CD4-positive, alpha-beta T cell treated with Interferon gamma for 1 hour (primary cell): ENCODE results near the gene TBC1D17.
A peak's percentile ranks its signal among the peaks of the same experiment; 100 is the strongest.

Experiments
- DNase-seq: peaks from one replicate; pipeline ENCODE4 v3.0.0-alpha.2; 2020

The TBC1D17 gene

GRCh38 chr19:49877020-49877878, at the start of gene TBC1D17, which contains the start of gene AKT1S1:
TBC1D17 (plus strand) TSS chr19:49877702; CDS start chr19:49877724, 22 bp downstream.
AKT1S1 (minus strand) TSS chr19:49877355; CDS start chr19:49873295, 4,060 bp downstream.
- DNase-seq = peak; percentile 100

GRCh38 chr19:49829200-49829599, 48.3 kb upstream of the TBC1D17 start:
- DNase-seq = no peak

GRCh38 chr19:49829721-49830120, 47.8 kb upstream of the TBC1D17 start:
- DNase-seq = no peak

GRCh38 chr19:49830766-49831165, 46.7 kb upstream of the TBC1D17 start:
- DNase-seq = no peak

- DNase-seq = no peak
Observed at GRCh38 chr19:49831592-49831991, 45.9 kb upstream of the TBC1D17 start.

- no peak for DNase-seq
Observed at GRCh38 chr19:49832556-49832955, 44.9 kb upstream of the TBC1D17 start.

- DNase-seq = no peak
Observed at GRCh38 chr19:49833599-49833998, 43.9 kb upstream of the TBC1D17 start.

GRCh38 chr19:49835562-49835961, 41.9 kb upstream of the TBC1D17 start:
- DNase-seq = no peak

GRCh38 chr19:49836176-49837008, 41.1 kb upstream of the TBC1D17 start:
- DNase-seq = no peak

GRCh38 chr19:49837009-49837310, 40.5 kb upstream of the TBC1D17 start:
- no peak for DNase-seq

GRCh38 chr19:49837425-49837824, 40.1 kb upstream of the TBC1D17 start:
- DNase-seq = no peak

- no peak for DNase-seq
Observed at GRCh38 chr19:49838885-49839588, 38.5 kb upstream of the TBC1D17 start.

- no peak for DNase-seq
Observed at GRCh38 chr19:49839713-49840112, 37.8 kb upstream of the TBC1D17 start.

- no peak for DNase-seq
Observed at GRCh38 chr19:49840321-49840720, 37.2 kb upstream of the TBC1D17 start.

GRCh38 chr19:49840736-49841249, 36.7 kb upstream of the TBC1D17 start:
- DNase-seq = no peak

GRCh38 chr19:49843265-49843664, 34.2 kb upstream of the TBC1D17 start:
- DNase-seq = peak; percentile 50

- DNase-seq = no peak
Observed at GRCh38 chr19:49844138-49845095, 33.1 kb upstream of the TBC1D17 start.

GRCh38 chr19:49845414-49845813, 32.1 kb upstream of the TBC1D17 start:
- DNase-seq = no peak

- no peak for DNase-seq
Observed at GRCh38 chr19:49846408-49846807, 31.1 kb upstream of the TBC1D17 start.

- no peak for DNase-seq
Observed at GRCh38 chr19:49847731-49848696, 29.5 kb upstream of the TBC1D17 start.

GRCh38 chr19:49848938-49849337, 28.6 kb upstream of the TBC1D17 start:
- no peak for DNase-seq
